RWPE1 (cell line): Measurements from ENCODE around the gene ZMIZ1.

Experiments
- CTCF ChIA-PET: fragments of 350-600 bp; sonication (Branson Sonifier 250); formaldehyde crosslinking; extraction: SDS; loops from one replicate; lab custom pipeline; 2021; lab: Yijun Ruan, JAX
- POLR2A ChIA-PET: fragments of 400-600 bp; formaldehyde crosslinking; extraction: SDS; loops from one replicate; lab custom pipeline; 2020; ENCODE audit warnings: antibody characterized with exemption; ENCODE audit not compliant: low non-redundant PET; lab: Yijun Ruan, JAX
- DNase-seq: peaks from one replicate; pipeline ENCODE4 v3.0.0; 2012; ENCODE audit warnings: low spot score
- H3K27ac ChIP-seq: fragments of 450-650 bp; 2 replicates; pipeline ENCODE4 v1.5.1; 2017
- TF ChIP-seq, protein P1 (sequence below): fragments of 450-650 bp; conservative IDR thresholded peaks from 2 replicates; pipeline ENCODE4 v1.5.1; 2017; ENCODE audit warnings: low read depth, mild to moderate bottlenecking

The ZMIZ1 gene

DNA sequence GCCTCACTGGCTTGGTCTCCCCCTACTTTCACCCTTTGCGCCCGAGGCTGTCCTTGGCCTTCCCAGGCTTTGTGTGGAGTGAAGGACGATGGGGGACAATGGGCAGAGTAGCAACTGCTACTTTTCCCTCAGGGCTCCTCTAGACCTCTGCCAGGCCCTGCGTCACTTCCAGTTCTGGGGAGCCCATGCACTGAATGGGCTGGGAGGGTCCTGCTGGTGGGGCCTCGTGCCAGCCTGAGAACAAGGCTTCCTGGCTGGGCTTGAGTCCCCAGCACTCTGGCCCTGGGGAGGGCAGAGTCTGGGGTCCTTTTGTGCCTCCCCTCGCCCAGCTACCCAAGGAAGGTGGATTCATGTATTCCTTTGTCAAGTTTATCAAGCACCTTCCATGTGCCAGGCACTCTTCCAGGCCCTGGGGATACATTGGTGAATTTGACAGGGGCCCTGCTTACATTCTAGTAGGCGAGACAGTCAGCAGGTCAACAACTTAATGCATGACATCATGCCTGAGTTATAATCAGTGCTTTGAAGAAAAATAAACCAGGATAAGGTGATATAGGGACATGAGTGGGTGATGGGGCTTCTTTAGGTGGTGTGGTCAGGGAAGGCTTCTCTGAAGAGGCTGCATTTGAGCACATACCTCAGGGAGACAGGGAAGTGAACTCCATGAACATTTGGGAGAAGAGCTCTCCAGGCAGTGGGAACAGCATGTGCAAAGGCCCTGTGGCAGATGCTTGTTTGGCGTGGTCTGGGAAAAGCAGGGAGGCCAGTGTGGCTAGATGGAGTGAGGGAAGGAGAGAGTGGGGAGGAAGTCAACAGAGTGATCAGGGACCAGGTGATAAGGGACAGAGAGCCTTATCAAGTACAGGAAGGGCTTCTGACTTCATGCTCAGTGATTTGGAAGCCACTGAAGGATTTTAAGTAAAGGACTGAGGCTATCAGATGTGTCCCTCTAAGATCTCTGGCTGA lies 14.1 kb downstream of the ZMIZ1 start:
- ChIA-PET POLR2A (no interaction called here), CTCF (interaction anchor here (0.6 to 1.0 kb wide), 3 partner anchors 25 to 112 kb away, joined by 3 read pairs; no protein-coding TSS in a partner anchor)
- no peak for DNase-seq
- TF ChIP-seq, protein P1, sequence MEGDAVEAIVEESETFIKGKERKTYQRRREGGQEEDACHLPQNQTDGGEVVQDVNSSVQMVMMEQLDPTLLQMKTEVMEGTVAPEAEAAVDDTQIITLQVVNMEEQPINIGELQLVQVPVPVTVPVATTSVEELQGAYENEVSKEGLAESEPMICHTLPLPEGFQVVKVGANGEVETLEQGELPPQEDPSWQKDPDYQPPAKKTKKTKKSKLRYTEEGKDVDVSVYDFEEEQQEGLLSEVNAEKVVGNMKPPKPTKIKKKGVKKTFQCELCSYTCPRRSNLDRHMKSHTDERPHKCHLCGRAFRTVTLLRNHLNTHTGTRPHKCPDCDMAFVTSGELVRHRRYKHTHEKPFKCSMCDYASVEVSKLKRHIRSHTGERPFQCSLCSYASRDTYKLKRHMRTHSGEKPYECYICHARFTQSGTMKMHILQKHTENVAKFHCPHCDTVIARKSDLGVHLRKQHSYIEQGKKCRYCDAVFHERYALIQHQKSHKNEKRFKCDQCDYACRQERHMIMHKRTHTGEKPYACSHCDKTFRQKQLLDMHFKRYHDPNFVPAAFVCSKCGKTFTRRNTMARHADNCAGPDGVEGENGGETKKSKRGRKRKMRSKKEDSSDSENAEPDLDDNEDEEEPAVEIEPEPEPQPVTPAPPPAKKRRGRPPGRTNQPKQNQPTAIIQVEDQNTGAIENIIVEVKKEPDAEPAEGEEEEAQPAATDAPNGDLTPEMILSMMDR, result no peak
- peak overlapping the region; percentile 92 for H3K27ac ChIP-seq

DNA sequence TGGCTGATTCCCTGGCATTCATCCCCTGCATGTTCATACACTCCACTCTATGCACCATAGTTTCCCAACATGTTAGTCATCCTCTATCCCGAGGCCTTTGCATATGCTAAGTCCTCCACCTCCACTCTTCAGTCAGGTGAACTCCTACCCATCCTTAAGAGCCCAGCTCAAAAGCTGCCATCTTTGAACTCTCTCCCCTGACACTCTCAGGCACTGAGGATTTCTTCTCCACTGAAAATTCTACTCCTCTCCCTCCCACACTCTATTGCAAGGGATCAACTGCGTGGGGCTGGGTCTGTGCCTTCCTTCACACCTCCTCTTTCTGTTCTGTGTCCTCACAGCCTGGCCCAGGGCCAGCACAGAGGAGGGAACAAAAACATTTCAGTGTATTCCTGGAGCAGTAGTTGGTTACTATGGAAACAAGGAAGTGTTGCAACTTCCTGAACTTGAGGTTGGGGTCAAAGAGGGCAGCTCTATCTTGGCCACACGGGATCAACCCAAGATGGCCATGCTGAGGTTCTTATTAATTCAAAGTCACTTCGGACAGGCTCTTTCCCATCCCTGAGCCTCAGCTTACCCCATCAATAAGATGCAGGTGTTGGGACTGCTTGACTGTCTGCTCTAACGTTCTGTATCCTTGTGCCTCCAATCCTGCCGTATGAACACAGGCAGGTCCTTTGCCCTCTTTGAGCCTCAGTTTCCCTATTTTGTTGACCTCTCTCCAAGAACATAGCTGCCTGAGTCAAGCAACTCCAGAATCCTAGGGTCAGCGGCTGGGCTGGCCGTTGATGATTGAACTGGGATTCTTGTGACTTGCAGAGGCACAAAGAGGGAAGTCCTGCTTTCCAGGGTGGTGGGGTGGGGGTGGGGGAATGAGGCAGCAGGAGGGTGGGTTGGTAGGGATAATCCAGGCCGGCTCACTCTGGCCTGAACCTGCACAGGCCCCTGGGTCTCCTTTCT lies 15.5 kb downstream of the ZMIZ1 start:
- ChIA-PET CTCF (no interaction called here), POLR2A (no interaction called here)

DNA sequence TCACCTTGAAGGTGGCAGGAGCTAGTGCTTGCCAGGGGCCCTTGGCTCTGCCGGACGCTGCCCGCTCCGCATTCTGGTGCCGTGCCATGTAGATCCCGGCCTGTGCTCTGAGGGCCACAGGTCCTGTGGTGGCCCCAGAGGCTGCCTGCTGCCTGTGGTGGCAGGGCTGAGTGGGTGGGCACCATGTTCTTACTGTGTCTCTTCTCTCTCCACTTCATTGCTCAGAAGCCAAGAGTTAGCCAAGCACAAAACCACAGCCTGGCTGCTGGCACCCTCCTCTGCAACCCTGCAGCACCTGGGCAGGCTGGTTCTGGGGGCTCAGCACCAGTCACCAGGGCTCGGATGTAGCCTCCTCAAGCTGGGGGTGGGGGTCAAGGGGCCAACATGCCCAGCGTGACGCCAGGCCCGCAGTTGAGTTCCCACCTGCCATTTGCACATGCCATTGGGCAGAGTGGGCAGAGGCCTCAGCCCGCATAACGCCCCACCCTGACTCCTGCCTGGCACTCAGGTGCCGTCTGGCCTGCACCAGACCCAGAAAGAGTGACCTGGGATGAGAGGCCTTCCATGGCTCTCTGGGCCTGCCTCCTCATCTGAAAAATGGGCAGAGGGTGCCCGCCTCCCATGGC lies 16.3 kb downstream of the ZMIZ1 start:
- peak overlapping the region; percentile 92 for H3K27ac ChIP-seq
- TF ChIP-seq, protein P1, result no peak
- POLR2A ChIA-PET, result no interaction called here
- CTCF ChIA-PET, result interaction anchor here (1.2 kb wide), 1 partner anchor 18 kb away, joined by 3 read pairs; no protein-coding TSS in a partner anchor
- no peak for DNase-seq

More for the DNA sequence above, 15.5 kb downstream of the ZMIZ1 start:
- TF ChIP-seq, protein P1, result no peak
- H3K27ac ChIP-seq, result peak overlapping the region; percentile 92
- peak; percentile 90 for DNase-seq

DNA sequence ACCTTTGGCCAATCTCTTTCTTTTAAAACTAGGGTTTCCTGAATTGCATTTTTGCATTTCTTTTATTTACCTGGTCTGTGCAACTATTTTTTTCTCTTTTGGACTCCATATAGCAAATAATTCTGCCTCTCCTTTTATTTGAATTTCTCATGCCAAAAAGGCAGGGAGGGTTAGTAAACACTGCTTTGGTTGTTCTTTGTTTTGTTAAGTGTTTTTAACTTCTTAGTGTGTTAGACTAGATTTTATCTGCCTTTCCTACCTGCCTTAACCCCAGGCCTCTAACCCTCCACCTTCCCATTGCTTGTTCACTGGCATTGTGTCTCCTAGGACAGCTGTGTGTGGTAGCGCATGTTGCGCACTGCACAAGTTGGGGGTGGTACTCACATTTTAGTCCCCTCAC lies 18.1 kb downstream of the ZMIZ1 start:
- peak overlapping the region; percentile 95 for H3K27ac ChIP-seq
- TF ChIP-seq, protein P1, result no peak
- ChIA-PET CTCF (interaction anchor here (0.7 to 1.5 kb wide), 2 partner anchors 26 to 109 kb away, joined by 3 to 7 read pairs; no protein-coding TSS in a partner anchor), POLR2A (no interaction called here)
- DNase-seq, result no peak

DNA sequence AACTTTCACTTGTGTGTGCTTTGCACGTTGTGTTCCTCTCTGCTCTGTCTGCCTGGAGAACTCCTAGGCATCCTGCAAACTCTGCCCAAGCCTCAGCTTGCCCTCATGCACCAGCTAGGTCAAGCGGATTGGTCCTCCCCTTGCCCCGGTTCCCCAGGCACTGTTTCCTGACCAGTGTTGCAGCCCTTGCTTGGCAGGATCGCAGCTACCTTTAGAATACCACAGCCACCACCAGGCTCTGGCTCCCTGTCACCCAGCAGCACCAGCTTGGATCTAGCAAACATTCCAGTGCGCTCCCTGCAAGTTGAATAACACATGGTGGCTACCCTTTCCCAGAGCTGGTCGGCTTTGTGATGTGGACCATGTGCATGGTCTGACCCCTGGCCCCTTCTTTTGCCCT lies 19.0 kb downstream of the ZMIZ1 start:
- ChIA-PET CTCF (interaction anchor here (0.5 to 1.3 kb wide), 2 partner anchors 15 to 489 kb away, joined by 5 to 9 read pairs; no protein-coding TSS in a partner anchor), POLR2A (no interaction called here)
- TF ChIP-seq, protein P1, result no peak
- peak overlapping the region; percentile 95 for H3K27ac ChIP-seq
- no peak for DNase-seq
